Measurements from ENCODE around the gene ROBO1. TPM values are rescaled to one million over a fixed set of nuclear protein-coding genes. Genes with fewer than 3 reads are reported as not detected.

ROBO1 gene
- total RNA-seq, 2 donors from 2014 or later = 13.6 to 18.7 TPM

DNA sequence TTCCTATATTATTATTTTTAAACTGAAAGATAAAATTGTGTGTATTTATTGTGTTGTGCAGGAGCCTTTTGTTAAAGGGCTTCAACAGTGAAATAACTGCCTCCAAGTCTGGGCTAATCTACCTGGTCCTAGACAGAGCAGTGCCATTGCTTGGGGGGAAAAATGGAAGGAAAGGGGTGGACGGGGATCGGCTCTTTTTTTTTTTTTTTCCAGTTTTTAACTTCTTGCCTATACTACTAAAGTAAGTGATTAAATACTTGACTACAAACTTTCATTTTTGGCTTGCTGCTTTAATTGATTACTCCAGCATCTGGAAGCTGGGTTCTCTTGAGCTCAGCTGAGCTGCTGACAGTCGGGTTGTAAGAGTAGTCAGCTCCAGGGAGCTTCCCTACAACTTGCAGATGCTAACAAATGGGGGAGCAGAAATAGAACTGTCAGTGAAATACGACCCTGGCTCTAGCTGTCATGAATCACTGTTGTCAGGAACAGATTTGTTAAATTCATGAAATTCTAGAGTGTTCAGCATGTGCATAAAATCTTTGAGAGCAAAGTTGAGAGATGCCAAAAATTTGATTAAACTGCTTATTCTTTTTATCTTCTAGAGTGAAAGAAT lies 276.7 kb downstream of the ROBO1 start:
- ATAC-seq = peak; percentile 47 to 60
- no peak for DNase-seq
- intact Hi-C loops (cut with DNase I) = no loop called here

DNA sequence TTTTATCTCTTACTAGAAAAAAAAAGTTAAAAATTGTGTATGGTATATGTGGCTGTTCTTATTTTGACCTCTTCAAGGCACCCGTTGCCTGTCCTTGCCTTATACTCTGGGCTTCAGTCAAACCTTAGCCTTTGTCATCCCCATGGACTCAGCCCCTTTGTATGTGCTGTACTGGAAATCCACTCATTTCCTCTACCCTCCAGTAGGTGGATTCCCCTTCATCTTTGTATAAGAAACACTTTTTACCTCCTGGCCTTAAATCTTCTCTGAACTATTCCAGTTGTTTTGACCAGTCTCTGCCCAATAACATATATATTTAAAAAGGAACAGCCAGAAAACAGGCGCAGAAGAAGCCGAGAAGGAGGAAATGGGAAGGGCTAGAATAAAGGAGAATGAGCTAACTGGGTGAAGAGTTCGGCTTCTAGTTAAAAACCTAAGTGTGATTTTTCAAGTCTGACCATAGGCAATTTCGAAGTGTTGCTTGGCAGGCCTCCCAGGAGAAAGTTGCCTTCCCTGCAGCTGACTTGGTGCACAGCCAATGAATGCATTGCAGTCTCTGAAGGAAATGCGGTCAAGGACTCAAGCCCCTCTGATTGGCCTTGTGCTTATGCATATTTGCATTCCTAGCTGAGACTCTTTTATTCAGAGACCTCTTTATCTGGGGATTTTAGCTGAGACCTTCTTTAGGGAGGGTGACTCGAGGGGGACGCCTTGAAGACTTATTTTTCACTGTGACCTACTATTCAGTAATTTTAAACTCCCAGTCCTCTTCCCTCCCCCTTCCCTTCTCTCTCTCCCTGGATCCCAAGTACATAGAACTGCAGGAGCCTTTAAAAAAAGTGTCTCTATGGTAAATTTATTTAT lies 277.4 kb downstream of the ROBO1 start:
- intact Hi-C loops (cut with DNase I) = no loop called here
- peak; percentile 72 for DNase-seq
- peak; percentile 80 to 85 for ATAC-seq

DNA sequence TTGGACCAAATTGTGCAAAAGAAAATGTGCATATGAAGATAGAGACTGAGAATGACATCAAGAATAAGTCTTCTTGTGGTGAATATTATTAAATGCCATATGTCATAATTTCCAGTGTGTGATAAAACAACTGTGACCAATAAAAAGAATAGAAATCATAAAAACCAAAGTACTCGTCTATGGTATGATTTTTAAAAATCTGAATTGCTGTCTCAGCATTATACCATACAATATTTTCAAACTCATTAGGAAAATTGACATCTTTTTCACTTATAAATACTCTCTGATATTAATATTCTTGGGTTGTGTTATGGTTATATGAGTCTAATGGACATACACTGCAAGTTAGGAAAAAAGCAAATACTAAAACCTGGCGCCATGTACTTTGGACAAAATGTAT lies 279.4 kb downstream of the ROBO1 start:
- intact Hi-C loops (cut with DNase I) = no loop called here
- no peak for DNase-seq
- no peak for ATAC-seq

DNA sequence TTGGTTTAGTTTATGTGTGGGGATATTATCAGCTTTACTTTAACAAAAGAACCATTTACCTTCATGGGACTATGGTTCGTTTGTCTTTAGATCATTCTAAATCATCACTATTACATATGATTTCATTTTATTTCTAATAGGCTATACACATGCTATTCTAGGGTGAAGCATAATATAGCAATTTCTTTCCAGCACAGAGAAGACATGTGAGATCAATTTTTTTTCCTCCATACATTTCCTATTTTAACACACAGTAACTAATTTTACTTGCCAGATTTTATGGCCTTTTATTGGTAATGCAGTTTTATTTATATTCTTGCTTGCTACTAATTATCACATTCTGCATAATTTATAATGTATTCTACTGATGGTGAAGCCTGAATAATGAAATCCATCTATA lies 287.1 kb downstream of the ROBO1 start:
- no peak for DNase-seq
- intact Hi-C loops (cut with DNase I) = no loop called here
- no peak for ATAC-seq

DNA sequence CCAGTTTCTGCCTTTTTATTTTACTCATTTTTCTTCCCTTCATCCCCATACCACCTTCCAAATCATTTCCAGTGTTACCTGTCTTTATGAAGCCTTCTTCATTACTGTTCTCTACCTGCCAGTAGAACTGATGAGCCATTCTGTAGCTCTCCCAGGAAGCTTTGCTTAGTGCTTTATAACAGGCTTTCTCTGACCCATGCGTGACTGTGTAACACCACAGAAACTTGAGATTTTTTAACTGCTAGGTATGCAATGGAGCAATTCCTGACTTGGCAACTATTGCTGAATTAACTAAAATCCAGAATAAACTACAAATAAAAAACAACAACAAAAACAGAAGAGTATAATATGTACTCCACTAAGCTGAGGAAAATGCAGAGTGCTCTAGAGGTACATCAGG lies 289.2 kb downstream of the ROBO1 start:
- intact Hi-C loops (cut with DNase I) = no loop called here
- ATAC-seq (no peak), DNase-seq (no peak)

DNA sequence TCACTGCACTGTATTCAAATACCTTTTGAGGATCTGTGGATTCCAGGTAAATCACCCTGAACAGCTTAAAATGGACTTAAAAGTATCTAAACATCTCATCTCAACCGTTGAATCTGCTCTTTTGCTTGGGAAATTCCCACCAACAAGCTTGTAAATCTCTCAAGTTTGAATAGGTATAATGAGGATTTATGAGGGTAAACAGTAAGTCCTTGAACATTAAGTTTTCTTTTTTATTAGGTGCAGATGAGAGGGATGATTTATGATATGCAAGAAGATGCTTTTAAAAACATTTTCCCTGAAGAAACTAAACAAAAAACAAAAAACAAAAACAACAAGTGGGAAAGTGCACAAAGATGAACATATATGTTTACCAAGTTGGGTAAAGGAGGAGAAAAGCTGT lies 290.6 kb downstream of the ROBO1 start:
- intact Hi-C loops (cut with DNase I) = no loop called here
- DNase-seq (no peak), ATAC-seq (no peak)

DNA sequence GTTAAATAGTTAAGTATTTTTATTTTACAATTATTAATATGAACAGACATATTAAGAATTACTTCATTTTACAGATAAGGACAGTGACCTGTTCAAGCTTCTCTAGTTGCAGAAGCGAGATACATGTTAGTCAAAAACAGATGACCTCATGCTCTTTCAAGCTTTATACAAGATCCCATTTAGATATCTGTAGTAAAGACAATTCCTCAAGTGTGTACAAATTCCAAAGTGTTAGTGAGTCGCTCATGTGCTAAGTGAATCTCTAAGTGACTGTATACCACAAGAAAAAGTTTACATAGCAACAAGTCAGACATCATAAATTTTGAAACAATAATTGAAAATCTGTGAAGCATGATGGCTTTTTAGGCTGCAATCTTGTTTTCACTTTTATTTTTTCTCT lies 293.8 kb downstream of the ROBO1 start:
- intact Hi-C loops (cut with DNase I) = no loop called here
- no peak for ATAC-seq

DNA sequence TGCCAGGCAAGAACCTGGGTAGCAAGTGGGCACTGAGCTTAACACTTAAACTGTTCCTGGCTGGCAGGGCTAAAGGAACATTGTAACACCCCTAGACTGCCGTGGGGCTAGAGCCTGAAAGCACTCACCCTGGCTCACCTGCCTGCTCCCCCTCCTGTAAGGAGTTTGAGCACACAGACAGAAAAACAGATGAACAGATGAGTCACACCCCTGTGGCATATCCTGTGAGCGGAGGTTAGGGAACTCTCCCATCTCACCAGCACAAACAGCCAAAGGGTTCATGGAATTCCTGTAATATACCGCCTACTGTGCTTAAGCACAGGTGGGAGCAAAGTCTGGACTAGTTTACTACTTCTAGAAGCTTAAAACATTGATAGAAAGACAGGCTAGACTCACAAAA lies 300.1 kb downstream of the ROBO1 start:
- no peak for ATAC-seq
- DNase-seq = no peak
- intact Hi-C loops (cut with DNase I) = no loop called here

More for the DNA sequence above, 293.8 kb downstream of the ROBO1 start:
- no peak for DNase-seq

DNA sequence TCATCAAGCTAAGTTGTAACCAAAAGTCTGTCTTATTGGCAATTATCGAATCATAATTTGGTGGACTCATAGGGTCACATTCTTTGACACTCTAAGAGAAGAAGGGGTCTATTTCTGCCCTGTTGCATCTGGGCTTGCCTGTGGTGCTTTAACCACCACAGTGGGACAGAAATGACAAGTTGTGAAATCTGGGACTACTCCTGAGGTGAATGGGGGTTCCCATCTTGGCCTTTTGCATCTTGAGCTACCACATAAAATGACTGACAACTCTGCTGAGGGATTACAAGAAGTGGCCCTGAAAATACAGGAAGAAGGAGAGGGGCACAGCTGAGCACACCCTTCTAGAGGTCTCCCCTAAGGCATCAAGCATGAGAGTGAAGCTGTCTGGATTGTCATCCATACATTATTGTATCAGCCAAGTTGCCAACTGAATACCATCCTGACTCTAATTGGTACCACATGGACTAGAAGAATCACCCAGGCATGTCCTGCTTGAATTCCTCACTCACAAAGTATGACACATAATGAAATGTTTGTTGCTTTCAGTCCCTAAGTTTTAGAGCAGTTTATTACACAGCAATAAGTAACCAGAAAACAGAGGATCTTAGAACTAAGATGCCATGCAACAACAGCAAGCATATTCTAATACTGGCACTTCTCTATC lies 306.5 kb downstream of the ROBO1 start:
- intact Hi-C loops (cut with DNase I) = no loop called here
- DNase-seq = no peak
- no peak for ATAC-seq

DNA sequence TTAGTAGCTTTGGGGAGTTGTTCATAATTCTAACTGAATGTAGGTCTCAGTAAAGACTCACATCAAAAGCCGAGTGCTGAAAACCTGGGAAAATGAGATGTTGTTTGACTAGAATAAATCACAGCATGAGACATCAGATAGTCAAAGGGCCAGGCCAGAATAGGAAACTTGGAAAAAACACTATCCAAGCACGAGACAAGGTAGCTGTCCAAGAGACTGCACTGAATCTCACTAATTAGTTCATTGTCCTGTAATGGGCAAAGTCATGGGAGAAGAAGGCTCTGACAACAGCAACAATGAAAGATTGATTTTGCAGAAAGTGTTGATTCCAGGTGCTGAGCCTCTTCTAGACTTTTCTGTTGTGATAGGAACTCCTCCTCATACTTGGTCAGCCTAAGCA lies 314.2 kb downstream of the ROBO1 start:
- DNase-seq (no peak), ATAC-seq (peak in 1 of 2 donors; percentile 21)
- intact Hi-C loops (cut with DNase I) = no loop called here

DNA sequence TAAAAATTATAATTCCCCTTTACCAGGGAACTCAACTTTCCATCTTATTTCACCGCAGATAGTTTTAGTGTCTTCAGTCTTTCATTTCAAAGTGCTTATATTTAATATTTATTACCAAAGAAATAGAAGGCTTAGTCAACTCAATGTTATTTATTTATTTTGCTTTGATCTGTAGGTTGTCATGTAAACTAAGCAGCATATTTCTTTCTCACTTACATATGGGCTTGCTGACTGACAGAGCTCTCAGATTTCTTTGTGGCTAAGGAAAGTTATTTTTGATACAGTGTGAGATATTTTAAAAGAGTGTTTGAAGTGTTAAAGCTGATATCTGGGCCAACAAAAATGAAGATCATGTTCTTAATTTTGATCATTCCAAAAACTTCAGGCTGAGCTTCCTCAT lies 331.4 kb downstream of the ROBO1 start:
- DNase-seq (no peak), ATAC-seq (no peak)
- intact Hi-C loops (cut with DNase I) = no loop called here

DNA sequence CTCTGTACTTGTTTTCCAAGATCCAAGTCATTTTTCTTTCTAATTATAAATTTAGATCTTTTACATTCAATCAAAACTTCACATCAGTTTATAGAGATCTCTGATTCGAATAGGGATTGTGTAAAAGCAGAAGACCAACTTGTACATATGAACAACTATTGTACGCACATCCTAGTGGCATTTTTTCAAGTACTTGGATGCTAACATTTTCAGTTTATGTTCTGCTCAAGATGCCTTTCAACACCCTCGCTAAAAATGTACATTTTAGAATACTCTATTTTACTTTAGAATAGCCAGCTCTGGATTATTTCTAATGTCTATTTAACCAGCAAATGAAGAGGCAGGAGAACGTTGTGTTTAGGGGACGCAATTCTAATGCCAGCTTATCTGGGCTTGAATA lies 340.7 kb downstream of the ROBO1 start:
- intact Hi-C loops (cut with DNase I) = no loop called here
- no peak for DNase-seq
- ATAC-seq = no peak

DNA sequence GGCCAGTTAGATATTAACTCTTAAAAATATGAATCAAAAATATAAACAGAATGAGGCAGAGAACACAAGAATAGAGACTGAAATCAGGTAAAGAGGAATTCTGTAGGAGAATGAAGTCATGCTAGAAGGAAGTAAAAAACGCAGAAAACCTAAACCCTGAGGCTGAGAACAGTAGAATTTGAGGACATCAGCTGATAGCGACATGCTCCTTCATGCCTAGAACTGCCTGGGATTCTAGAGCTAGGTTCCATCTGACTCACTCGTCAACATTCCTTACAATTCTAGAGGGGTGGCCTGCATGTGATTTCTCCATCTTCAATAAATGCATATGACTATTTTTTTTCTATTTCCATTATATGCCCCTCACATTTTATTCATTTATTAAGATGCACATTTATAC lies 343.0 kb downstream of the ROBO1 start:
- ATAC-seq = no peak
- DNase-seq = no peak
- intact Hi-C loops (cut with DNase I) = no loop called here

DNA sequence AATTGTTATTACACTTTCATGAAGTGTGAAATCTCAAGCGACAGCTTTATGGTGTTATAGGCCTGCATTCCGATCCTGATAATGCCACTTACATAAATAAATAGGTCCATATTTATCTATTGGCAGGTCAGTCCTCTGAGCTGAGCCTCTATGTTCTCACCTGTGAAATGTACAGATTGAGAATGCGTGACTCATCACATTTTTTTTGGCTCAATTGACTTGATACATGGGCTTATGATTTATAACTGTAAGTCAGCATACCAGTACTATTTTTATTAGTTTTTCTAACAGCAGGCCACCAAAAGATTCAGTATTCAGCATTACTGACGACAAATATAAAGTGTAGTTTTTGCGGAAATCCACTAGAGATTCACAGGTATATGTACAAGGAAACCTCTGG lies 344.4 kb downstream of the ROBO1 start:
- intact Hi-C loops (cut with DNase I) = no loop called here
- ATAC-seq = no peak

DNA sequence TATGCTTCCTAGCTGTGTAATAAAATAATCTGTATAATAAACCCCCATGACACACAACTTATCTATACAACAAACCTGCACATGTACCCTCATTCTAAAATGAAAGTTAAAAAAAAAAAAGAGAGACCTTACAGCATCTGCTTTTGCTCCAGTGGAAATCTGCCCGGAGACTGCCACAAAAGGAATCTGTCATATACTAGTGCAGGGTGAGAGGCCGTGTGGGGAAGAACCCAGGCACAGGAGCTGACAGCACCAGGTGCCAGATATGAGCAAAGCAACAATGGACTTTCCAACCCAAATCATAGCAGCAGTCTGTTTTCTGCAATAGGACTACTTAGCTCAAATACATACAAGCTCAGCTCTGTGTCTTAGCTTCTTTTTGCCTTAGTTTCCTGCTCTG lies 346.5 kb downstream of the ROBO1 start:
- DNase-seq = no peak
- intact Hi-C loops (cut with DNase I) = no loop called here
- peak in 1 of 2 donors; percentile 38 for ATAC-seq

More for the DNA sequence above, 344.4 kb downstream of the ROBO1 start:
- DNase-seq = no peak

DNA sequence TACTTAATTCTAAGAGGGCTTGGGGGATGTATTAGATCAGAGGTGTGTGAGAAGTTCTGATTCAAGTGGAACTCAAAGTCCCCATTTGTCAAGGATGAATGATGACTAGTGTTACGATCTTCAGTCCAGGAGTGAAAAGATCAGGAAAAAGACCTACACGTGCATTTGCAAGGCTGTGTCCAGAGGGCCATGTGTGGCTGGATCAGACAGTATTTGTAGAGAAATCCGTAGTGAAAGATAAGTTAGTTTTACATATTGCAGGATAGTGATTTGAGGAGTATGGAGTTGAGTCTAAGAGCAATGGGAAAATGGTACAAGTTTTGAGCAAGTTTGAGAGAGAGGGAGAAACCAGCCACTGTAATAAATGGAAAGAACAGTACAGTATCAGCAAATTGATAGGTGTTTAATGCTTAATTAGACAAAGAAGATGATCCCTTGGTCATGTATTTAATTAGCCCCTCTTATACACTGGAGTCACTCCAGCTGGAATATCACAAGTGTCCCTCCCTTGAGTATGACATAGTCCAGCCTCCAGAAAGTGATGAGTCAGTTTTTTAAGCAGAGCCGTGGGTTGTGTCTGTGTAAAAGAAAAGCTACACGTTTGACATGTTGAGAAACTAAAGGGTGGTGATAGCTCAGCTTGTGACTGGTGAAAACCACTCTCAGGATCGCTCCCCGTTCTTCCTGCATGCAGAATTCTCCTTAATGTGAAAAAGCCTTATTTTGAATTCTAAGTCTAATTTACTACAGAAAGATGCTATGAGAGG lies 348.8 kb downstream of the ROBO1 start:
- intact Hi-C loops (cut with DNase I) = no loop called here
- DNase-seq = no peak
- ATAC-seq = peak in 1 of 2 donors; percentile 81

DNA sequence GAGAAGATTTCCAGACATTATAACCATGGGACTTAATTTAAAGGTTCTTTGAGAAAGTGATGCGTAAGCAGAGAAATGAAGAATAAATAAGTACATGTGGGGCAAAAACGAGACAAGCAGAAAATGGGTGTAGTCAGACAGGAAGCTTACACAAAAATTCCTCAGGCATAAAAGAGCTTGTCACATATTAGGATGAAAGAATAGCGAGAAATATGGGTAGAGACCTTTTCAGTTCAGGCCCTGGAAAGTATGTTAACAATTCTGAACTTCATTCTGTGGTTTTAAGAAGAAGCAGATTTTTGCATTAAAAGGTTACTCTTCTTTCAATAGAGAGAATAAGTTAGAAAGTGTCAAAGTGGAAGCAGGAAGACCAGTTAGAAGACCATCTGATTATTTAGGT lies 352.4 kb downstream of the ROBO1 start:
- ATAC-seq = no peak
- intact Hi-C loops (cut with DNase I) = no loop called here
- no peak for DNase-seq

DNA sequence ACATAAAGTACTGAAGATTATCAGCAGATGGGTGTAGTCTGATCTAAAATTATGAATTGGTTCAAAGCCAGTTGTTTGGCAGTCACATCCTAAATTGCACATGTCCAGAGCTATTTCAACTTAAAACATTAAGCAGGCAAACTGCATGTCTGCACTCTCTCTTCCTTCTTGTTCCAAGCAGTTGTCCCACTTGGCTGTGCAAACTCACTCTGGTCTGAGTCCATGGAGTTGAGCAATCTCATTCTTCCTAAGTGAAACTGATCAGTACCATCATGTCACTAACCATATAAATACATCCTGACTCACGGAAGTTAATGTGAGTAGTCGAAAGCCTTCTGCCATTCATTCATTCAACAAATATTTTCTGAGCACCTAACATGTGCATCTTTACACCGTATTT lies 353.0 kb downstream of the ROBO1 start:
- DNase-seq = peak; percentile 33
- ATAC-seq = peak; percentile 90 to 93
- intact Hi-C loops (cut with DNase I) = no loop called here

DNA sequence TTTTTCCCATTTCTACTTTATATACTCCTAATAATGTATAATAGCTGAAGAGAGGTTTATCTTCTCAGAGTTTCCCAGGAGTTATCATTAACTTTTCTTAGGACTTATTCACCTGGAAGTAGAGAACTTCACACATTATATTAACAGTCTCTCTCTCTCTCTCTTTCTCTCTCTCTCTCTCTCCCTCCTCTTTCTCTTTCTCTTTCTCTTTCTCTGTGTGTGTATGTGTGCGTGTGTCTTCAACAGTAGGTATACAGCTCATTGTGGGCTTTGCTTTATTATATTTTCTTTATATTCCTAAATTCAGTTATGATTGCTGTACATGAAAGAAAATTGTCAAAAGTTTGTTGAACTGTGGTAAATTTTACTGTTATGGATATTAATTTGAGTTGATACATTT lies 353.8 kb downstream of the ROBO1 start:
- DNase-seq (no peak), ATAC-seq (no peak)
- intact Hi-C loops (cut with DNase I) = no loop called here

DNA sequence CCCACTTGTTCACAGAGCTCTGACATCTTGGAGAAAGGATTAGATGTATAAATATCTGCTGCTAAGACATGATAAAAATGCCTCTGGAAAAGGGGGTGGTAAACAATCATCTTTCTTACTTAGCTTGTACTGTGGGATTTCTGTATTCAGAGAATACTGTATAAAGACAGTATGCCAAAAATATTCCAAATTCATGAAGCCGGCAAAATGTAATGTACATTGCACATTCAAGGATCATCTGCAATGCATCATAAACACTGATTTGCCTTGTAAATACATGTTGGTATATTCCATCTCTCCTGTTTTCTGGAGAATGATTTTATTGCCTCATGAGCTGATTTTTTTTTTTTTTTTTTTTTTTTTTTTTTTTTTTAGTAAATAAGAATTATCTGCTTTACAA lies 355.3 kb downstream of the ROBO1 start:
- DNase-seq = no peak
- no peak for ATAC-seq
- intact Hi-C loops (cut with DNase I) = no loop called here
